NCI-H1417 treated with DMSO at 0.1 percent for 48 hours (cell line): Measurements from ENCODE around the gene RAB12.
"Not testable (repeated sequence)": the region's sequence is repeated elsewhere in the genome, so short reads cannot be mapped to it uniquely, and the experiment has no call there.

Experiments
- DNase-seq: peaks from one replicate; lab custom pipeline; 2025; lab: John Stamatoyannopoulos, UW

RAB12 gene, protein sequence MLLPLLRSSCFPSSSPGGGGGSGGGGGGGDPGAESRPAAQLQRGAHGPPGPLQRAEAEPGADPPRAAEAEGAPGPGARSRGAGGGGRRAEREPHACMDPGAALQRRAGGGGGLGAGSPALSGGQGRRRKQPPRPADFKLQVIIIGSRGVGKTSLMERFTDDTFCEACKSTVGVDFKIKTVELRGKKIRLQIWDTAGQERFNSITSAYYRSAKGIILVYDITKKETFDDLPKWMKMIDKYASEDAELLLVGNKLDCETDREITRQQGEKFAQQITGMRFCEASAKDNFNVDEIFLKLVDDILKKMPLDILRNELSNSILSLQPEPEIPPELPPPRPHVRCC

DNA sequence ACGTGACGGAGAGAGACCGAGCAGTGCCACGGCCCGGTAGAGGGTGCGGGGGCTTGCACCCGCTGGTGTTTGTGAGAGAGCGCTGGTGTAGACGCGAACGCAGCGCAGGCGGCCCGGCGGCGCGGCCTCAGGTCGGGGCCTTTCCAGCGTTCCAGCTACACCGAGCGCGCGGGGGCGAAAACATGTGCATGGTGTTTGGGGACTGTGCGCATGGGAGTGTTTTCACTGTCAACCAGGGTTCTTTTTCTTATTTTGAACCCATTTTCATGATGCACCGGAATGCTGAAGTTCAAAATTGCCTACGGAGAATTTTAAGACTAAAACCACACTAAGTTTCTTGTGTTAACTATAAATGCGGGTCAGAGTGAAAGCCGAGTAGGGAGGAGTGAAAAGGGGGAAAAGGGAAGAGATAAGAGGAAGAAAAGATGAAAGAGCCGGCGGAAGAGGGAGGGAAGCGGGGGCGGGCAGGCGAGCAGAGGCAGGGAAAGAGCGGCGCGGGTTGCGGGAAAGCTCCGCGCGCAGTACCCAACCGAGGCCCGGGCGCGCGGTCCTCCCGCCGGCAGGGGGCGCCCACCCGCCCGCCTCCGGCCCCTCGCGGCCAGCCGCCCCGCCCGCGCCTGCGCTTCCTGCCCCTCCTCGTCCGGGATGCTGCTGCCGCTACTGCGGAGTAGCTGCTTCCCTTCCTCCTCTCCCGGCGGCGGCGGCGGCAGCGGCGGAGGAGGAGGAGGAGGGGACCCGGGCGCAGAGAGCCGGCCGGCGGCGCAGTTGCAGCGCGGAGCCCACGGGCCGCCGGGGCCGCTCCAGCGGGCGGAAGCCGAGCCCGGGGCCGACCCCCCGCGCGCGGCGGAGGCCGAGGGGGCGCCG is at the start of gene RAB12:
Gene RAB12 (plus strand): TSS at position 643 of the 864 bp plus-strand sequence. CDS start 3 bp downstream, at position 646.
- peak; percentile 48 for DNase-seq

DNA sequence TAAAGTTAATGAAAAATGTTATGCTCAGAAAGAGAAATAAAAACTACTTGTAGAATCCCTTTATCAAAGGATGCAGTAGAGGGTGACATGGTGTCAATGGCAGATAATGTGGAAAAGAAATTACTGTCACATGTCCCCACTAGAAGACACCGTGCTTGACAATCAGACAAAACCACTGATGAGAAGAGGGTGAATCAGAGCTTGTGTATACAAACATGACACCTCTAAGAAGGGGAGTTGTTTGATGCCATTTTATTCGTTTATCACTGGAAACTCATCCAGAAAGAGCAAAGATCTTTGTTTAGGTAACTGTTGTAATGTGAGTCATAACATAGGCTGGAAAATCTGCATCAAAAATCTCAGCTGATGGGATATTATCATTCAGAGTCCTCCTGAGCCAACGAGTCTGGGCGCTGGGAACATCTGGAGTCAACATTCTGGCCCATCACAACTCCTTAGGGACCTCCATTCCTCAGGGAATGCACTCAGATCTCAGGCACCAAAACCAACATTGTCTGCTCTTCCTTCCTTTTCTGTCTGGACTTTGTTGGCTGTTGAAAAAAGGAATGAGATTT is 49.5 kb upstream of the RAB12 start:
- no peak for DNase-seq

DNA sequence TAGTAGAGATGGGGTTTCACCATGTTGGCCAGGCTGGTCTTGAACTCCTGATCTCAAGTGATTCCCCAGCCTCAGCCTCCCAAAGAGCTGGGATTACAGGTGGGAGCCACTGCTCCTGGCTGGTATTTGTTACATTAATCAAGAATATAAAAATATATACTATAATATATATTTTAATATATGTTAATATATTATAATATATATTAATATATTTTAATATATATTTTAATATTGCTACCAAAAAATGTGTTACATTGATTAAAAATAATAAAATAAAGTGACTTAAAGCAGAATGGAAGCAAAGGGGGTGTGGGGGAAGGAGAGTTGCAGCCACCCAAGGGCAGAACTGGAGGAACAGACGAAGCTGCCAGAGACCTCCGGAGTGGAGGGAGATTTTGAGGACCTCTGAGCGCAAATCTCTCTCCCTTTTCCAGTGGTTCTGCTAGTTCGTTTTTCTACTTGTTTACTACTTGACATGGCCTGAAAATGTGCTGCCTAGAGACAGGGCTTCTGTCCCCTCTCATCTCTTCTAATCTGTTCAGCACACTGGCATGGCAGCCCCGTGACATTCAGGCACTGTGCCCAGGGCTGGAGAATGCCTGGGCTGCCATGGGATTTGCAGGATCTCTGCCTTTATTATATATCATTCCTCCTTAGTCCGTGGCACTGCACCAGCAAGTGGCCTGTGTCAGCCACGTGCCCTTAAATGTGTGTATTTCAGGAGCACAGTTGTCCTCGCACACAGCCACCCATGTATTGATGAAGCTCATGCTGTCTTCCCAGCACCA is 47.9 kb upstream of the RAB12 start:
- DNase-seq = no peak

DNA sequence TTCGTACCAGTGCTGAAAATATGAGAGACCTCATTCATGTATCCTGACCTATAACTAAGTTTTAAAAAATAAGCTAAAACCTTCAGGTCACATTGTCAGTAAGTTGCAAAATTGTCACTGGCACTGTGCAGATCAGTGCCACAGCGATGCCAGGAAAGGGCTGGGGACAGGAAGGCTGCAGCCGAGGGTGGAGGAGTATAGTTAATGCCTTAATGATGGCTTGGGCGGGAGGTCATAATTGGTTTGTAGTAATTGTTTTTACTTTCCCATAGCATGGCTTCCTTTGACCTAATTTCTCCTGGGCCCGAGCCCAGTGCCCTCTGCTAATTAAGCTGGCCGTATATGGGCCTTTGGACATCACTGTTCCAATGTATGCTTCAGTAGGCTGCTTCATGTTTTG is 47.2 kb upstream of the RAB12 start:
- DNase-seq = no peak

DNA sequence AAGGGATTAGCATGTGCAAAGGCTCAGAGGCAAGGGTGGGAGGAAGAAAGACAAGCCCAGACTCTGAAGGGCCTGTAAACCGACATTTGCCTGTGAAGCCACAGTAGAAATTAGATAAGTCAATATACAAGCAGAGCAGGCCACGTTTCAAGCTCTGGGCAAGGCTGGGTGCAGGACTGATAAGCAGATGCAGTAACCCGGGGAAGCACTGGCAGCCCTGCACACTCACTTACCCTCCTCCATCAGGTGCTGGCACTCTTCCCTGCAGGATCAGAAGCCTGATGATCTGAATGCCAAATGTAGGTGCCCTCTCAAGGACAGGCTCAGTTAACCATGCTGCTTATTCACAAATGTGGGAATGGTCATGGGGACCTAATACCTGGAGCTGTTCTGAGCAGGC is 46.3 kb upstream of the RAB12 start:
- no peak for DNase-seq

DNA sequence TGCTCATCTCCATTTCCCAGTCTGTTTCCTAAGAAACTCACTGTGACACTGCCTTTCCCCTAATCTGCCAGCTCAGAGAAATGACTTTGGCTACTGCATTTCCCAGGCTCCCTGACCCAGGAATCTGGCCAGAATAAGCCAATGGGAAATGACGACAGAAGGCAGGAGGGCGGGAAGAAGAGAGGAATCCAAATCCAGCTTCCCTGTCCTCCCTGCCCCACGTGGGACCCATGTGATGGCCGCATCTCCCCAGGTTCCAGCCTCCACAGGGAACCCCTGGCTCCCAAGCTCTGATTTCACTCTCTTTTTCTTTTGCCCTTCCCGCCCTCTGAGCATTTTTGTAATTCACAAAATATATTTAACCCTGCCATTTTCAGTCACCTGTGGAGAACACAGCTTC is 37.8 kb upstream of the RAB12 start:
- DNase-seq = no peak

DNA sequence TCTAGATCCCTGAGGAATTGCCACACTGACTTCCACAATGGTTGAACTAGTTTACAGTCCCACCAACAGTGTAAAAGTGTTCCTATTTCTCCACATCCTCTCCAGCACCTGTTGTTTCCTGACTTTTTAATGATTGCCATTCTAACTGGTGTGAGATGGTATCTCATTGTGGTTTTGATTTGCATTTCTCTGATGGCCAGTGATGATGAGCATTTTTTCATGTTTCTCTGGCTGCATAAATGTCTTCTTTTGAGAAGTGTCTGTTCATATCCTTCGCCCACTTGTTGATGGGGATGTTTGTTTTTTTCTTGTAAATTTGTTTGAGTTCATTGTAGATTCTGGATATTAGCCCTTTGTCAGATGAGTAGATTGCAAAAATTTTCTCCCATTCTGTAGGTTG is 35.5 kb upstream of the RAB12 start:
- DNase-seq = not testable (repeated sequence)

DNA sequence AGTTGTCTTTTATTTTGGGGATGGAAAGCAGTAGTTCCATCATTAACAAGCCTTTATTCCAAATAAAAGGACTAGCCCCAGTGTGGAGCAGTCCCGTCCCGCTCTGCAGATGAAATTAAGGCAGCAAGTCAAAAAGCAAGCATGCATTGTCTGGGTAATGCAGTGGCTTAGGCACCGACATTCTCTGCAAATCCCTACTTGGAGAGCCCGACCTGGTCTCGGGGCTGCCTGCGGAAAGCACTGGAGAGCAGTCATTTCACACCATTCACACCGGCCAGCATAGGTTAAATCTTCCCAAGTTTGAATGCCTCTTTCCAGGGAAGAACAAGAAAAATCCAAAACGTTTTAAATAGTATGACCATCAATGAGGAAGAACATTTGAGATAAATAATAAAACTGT is 24.4 kb upstream of the RAB12 start:
- no peak for DNase-seq

DNA sequence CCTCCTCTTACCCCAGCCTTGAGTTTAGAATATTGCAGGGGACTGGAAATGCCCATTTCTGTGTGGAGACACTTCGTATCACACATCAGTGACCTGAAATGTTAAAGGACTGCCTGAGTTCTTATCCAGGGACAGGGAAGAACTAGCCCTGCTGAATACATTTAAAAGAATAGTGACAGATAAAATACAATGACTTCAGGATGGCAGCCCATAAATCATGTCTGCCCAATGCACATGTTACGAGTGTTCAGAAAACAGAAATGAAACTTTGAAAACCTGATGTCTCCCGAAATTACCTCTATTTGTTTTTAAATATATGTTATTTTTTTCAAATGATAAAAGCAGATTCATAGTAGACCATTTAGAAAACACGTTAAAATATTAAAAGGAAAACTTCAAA is 22.3 kb upstream of the RAB12 start:
- no peak for DNase-seq

DNA sequence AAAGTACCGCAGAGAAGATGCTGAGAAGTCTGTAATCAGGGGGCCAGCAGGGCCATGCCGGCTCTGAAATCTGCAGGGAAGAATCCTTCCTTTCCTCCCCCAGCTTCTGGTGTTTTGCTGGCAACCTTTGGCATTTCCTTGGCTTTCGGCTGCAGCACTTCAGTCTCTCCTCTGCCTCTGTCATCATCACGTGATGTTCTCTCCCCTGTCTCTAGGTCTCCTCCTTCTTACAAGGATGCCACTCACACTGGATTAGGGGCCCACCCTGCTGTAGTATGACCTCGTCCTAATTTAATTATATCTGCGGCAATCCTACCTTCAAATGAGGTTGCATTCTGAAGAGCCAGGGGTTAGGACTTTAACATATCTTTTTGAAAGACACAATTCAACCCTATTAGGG is 13.8 kb upstream of the RAB12 start:
- no peak for DNase-seq

DNA sequence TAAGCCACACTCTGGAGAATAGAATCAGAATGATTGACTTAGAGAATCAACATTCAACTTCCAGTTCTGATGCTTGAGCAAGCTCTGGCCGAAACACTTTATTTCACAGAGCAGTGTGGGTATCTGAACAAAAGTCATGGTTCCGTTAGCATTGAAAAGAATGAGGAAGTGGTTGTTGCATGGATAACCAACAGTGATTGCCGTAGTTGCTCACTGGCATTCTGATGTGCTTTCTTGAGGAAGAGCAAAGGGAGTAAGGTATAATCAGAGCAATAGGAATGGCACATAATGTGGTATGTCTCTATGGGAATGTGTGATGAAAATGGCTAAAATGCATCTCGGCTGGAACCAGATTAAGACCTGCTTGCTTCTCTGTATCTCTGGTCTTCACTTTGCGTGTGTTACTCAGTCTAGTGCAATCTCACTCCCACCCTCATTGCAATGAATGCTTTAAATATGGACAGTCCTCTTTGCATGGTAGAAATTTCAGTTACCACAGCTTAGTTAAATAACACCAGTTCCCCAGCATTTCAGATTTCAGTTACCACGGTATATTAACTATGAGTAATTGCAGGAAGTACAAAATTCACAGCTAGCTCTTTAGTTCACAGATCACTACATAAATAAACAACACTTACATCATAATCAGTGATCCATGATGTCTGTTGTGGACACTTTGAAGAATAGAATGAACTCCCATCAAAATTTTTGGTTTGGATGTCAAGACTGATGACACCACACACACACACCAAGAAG is 7.8 kb upstream of the RAB12 start:
- no peak for DNase-seq

DNA sequence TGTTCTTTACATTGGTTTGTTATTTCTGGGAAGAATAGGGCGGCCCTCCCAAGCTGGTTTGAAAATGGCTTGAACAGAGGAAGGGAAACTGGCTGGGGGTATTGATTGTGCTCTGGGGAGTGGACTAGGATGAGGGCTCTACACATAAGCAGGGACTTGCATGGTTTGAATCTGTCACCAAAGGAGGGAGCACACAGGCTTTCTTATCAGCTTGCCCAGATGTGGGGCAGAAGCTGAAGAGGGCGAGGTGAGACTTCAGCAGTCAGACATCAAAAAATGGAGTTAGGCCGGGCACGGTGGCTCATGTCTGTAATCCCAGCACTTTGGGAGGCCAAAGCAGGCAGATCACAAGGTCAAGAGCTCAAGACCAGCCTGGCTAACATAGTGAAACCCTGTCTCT is 7.2 kb upstream of the RAB12 start:
- DNase-seq = no peak

DNA sequence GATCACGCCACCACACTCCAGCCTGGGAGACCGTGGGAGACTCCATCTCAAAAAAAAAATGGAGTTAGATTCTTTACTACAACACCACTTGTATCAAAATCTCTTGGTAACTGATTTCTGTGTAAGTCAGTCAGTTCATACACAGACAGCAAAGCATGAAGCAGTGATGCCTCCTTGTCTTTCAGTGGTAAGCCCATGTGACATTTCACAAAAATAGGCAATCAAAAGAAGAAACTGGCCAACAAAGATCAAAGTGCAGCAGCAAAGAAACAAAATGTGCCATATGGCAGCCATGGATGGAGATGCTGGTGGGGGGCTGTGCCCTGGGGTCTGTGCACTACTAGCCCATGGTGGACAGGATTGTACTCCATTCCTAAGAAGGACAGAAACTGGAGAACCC is 6.7 kb upstream of the RAB12 start:
- DNase-seq = no peak

DNA sequence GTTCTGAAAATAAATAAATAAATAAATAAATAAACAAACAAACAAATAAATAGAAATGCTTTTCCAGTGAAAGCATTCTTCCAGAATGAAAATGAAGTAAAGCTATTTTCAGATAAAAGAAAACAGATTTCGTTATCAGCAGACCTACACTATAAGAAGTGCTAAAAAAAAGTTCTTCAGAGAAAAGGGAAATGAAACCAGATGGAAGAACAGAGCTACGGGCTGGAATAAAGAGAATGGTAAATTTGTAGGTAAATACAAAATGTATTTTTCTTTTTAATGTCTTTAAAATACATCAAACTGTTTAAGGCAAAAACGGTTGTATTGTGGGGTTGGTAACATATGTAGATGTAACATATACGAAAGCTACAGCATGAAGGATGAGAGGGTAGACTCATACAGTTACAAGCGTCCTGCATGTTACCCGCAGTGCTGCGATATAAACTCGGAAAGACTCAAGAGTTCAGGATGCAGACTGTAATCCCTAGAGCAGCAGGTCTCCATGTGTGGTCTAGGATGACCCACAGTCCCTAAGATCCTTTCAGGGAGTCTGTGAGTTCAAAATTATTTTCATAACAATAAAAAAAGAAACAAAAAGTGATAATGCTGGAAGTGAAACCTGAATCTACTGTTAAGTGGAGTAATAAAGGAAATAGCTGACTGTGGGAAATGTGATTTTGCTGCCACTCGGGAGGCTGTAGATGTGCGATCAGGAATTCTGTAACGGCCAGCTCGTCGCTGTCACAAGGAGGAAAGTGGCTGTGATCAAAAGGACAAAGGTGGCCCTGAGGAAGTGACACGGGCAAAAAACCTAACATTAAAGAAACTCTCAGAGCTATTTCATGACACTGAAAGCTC is 5.3 kb upstream of the RAB12 start:
- no peak for DNase-seq

DNA sequence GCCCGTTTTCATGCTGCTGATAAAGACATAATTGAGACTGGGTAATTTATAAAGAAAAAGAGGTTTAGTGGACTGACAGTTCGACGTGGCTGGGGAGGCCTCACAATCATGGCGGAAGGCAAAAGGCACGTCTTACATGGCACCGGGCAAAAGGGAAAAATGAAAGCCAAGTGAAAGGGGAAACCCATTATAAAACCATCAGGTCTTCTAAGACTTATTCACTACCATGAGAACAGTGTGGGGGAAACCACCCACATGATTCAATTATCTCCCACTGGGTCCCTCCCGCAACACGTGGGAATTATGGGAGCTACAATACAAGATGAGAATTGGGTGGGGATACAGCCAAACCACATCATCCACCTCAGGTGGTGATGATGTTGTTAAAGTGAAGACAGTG is 3.3 kb upstream of the RAB12 start:
- DNase-seq = no peak

DNA sequence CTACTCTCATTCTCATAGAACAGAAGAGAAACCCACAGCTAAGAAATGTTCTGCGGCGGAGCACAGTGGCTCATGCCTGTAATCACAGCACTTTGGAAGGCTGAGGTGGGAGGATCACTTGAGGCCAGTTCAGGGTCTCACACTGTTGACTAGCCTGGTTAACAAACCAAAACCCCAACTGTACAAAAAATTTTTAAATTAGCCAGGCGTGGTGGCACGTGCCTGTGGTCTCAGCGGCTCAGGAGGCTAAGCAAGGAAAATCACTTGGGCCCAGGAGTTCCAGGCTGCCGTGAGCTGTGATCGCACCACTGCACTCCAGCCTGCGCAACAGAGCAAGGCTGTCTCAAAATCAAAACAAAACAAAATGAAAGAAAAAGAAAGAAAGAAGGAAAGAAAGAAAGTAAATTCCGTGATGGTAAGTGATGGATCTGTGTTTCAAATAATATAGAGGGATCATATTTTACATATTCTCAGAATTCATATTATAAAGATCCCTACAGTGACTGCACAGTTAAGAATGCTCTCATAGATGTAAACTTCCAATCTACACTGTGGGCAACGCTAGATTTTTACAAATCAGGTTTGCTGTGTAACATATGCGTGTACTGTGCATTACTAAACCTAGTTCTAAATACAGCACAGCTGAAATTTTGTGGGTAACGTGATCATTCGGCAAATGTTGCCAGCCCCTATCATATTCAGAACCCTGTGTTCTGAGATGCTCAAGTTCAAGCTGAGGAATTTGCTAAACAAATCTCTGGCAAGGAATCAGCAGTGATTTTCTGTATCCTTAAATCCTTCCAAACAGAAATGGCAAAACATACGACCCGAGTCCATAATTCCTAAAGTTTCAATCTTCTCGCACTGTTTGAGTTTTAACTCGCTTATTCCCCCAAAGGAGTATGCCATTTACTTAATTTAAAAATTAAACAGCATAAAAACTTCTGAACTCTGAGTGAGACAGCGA is 1.2 kb upstream of the RAB12 start:
- DNase-seq = no peak

DNA sequence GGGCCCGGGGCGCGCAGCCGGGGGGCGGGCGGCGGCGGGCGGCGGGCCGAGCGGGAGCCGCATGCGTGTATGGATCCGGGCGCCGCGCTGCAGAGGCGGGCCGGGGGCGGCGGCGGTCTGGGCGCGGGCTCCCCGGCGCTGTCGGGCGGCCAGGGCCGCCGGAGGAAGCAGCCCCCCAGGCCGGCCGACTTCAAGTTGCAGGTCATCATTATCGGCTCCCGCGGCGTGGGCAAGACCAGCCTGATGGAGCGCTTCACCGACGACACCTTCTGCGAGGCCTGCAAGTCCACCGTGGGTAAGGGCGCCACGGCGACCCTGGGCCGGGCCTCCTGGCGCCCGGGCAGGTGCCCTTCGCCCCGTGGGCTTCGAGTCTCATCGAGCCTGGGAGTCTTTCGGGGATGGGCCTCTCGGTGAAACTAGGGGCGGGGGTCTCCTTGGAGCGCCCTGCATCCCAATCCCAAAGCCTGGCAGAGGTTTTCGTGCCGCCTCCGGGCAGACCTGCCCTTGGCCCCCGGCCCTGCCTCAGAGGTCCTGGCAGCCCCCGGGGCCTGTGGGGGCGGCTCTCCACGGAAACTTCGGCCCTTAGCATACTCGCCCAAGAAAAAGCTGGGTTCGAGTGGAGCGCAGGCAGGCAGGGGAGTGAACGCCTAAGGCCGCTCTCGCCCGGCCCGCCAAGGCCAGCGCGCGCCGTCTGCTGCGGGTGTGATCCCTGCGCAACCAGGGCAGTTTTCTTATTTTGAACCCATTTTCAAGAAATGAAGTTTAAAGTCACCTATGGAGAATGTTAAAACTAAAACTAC is 622 bp downstream of the RAB12 start:
- DNase-seq = no peak

DNA sequence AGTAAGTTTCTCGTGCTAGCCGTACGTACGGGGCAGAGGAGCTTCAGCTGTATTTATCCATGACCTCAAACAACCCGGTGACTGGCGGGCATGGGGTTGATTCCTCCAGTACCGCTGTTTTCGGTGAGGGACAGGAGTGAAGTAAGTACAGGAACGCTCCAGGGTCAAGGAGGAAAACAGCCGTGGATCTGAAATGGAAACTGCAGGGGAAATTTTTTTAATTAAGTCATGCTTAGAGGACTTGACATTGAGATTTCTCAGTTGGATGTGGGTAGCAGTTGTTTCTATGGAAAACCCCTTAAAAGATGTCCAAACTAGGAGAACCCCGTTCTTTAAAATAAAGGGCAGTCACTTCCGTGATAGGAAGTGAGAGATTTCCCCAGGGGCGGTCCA is 1.2 kb downstream of the RAB12 start:
- DNase-seq = no peak
